Kidney (tissue), 14 donors: ENCODE measurements around the gene KRTAP17-1. TPM values are rescaled to one million over a fixed set of nuclear protein-coding genes. Genes with fewer than 3 reads are reported as not detected.

Experiments
- DNase-seq, 5 donors: peaks; one replicate each; pipeline ENCODE4 v3.0.0-alpha.2; 2013 to 2020
- FAIRE-seq: peaks from 2 replicates; lab custom pipeline; 2012; peaks lifted over from hg19 to GRCh38; lab: Jason Lieb, UNC
- H3K27ac ChIP-seq, 2 donors: one replicate each; pipeline ENCODE4 v1.7.0; 2013; ENCODE audit warnings: low read depth in 2 of 2, low read length in 2 of 2, inconsistent platforms in 1 of 2
- H3K27me3 ChIP-seq: one replicate; pipeline ENCODE4 v1.7.1; 2013; ENCODE audit warnings: low read length, inconsistent platforms; ENCODE audit not compliant: control insufficient read depth, insufficient read depth
- H3K36me3 ChIP-seq, 3 donors: one replicate each; pipeline versions ENCODE4 v1.7.0 to v1.7.1; 2013; ENCODE audit warnings: low read length in 3 of 3, control low read depth in 1 of 3, inconsistent platforms in 1 of 3; ENCODE audit not compliant: insufficient read depth in 3 of 3, control insufficient read depth in 2 of 3
- H3K4me1 ChIP-seq, 3 donors: one replicate each; pipeline versions ENCODE4 v1.7.0 to v1.7.1; 2013; ENCODE audit warnings: low read length in 3 of 3, inconsistent platforms in 1 of 3, low read depth in 1 of 3; ENCODE audit not compliant: control insufficient read depth in 2 of 3, insufficient read depth in 2 of 3
- H3K4me3 ChIP-seq, 3 donors: one replicate each; pipeline versions ENCODE4 v1.7.0 to v1.8.1; 2013; ENCODE audit warnings: low read length in 3 of 3, control low read depth in 1 of 3, inconsistent platforms in 1 of 3
- H3K9ac ChIP-seq, 3 donors: one replicate each; pipeline versions ENCODE4 v1.7.0 to v1.7.1; 2013; ENCODE audit warnings: low read length in 3 of 3, control low read depth in 1 of 3, inconsistent platforms in 1 of 3
- H3K9me3 ChIP-seq, 3 donors: one replicate each; pipeline versions ENCODE4 v1.7.0 to v1.7.1; 2013; ENCODE audit warnings: low read length in 3 of 3, control low read depth in 1 of 3, inconsistent platforms in 1 of 3; ENCODE audit not compliant: control insufficient read depth in 2 of 3, insufficient read depth in 1 of 3
- intact Hi-C: fragments of 100-400 bp; cut with DNase I; formaldehyde crosslinking; loops from one replicate; pipeline ENCODE4 v1.11.1; 2022
- polyA plus RNA-seq: library from polyadenylated mRNA; stranded (reverse); fragments of 350-450 nt; fragmentation: Illumina TruSeq; extraction: RNeasy Lipid Tissue Mini Kit (QIAGEN cat#74804); gene quantifications from one replicate; pipeline ENCODE4 v1.2.3, GENCODE V29; 2014; ENCODE audit warnings: low read depth, low replicate concordance; ENCODE audit not compliant: insufficient read depth
- total RNA-seq: library from RNA; stranded (reverse); fragmentation: NEBNext Ultra II Directional; extraction: Animal tissue kit (Norgen Biotek cat#: 25700); gene quantifications from one replicate; pipeline ENCODE4 v1.2.1, GENCODE V29; 2021
- TF ChIP-seq, protein P1 (sequence below): IDR thresholded peaks from 3 replicates; pipeline ENCODE4 v1.5.1; 2012; ENCODE audit warnings: mild to moderate bottlenecking, moderate library complexity, borderline replicate concordance; ENCODE audit not compliant: insufficient read depth; ENCODE audit errors: extremely low read depth
- donor health status: control.
- donor health status: control.
- donor health status: control.
- donor health status: control.
- donor health status: control.
- donor health status: DM: yes; HTN: yes; CAD: no.
- donor health status: Normal renal cell carcinoma (clear cell type).

KRTAP17-1 gene
- total and polyA plus RNA-seq, 2 donors from 2014 or later: not detected

DNA sequence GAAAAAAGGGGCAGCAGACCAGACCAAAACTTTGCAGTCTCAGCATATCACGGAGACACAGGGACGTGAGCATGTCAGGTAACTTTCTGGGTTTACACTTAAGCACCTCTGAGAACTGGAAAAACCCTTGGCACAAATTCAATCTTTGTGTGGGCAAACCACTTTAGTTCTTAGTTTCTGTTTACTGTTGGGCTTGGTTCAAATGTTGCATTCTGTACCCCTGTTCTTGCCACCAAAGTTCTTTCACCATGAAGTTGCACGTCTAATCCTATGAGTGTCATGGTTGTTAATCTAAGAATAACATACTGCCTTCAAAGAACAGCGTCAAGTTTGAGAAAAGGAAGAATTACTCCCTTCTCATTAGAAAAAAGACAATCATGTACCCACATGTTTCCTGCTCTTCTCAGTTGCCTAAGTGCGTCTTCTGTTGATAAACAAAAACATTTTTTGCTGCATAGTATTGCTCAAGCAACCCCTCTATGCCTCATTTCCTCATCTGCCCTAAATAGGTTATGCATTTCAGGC lies 23.5 kb upstream of the KRTAP17-1 start:
- H3K27me3 ChIP-seq: no peaks in the 10 kb centered on the region
- intact Hi-C loops: no loop called here
- TF ChIP-seq, protein P1, sequence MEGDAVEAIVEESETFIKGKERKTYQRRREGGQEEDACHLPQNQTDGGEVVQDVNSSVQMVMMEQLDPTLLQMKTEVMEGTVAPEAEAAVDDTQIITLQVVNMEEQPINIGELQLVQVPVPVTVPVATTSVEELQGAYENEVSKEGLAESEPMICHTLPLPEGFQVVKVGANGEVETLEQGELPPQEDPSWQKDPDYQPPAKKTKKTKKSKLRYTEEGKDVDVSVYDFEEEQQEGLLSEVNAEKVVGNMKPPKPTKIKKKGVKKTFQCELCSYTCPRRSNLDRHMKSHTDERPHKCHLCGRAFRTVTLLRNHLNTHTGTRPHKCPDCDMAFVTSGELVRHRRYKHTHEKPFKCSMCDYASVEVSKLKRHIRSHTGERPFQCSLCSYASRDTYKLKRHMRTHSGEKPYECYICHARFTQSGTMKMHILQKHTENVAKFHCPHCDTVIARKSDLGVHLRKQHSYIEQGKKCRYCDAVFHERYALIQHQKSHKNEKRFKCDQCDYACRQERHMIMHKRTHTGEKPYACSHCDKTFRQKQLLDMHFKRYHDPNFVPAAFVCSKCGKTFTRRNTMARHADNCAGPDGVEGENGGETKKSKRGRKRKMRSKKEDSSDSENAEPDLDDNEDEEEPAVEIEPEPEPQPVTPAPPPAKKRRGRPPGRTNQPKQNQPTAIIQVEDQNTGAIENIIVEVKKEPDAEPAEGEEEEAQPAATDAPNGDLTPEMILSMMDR: no peak
- H3K9ac ChIP-seq: no peak overlapping the region
- FAIRE-seq (no peak), DNase-seq (peak in 1 of 5 donors; percentile 37)
- no peaks in the 10 kb centered on the region for H3K36me3 ChIP-seq
- no peak overlapping the region for H3K27ac ChIP-seq
- no peaks in the 10 kb centered on the region for H3K9me3 ChIP-seq
- no peak overlapping the region for H3K4me3 ChIP-seq
- peaks cover 0 to 2% (median 2%) of the 10 kb centered on the region in 3 donors for H3K4me1 ChIP-seq

DNA sequence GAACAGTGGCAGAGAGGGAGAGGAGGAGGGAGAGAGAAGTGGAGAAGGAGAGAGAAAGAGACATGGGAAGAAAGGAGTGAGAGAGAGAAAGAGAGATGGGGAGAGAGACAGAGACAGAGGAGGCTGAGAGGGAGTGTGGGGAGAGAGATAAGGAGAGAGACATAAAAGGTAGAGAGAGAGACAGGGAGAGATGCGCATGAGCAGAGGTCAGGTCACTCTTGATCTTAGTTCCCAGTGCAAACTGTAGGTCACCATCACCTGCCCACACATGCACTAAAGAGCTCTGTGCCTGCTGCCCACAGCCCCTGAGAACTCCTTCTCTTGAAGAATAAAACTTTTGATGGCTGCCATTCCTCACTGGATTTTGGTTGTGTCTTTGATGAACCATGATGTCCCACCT lies 20.2 kb upstream of the KRTAP17-1 start:
- DNase-seq (no peak), FAIRE-seq (no peak)
- intact Hi-C loops: no loop called here
- no peak overlapping the region for H3K27ac ChIP-seq
- H3K36me3 ChIP-seq: no peaks in the 10 kb centered on the region
- H3K9ac ChIP-seq: no peak overlapping the region
- no peaks in the 10 kb centered on the region for H3K27me3 ChIP-seq
- H3K4me1 ChIP-seq: peaks cover 0 to 2% (median 0%) of the 10 kb centered on the region in 3 donors
- H3K4me3 ChIP-seq: no peak overlapping the region
- no peaks in the 10 kb centered on the region for H3K9me3 ChIP-seq
- TF ChIP-seq, protein P1: no peak

DNA sequence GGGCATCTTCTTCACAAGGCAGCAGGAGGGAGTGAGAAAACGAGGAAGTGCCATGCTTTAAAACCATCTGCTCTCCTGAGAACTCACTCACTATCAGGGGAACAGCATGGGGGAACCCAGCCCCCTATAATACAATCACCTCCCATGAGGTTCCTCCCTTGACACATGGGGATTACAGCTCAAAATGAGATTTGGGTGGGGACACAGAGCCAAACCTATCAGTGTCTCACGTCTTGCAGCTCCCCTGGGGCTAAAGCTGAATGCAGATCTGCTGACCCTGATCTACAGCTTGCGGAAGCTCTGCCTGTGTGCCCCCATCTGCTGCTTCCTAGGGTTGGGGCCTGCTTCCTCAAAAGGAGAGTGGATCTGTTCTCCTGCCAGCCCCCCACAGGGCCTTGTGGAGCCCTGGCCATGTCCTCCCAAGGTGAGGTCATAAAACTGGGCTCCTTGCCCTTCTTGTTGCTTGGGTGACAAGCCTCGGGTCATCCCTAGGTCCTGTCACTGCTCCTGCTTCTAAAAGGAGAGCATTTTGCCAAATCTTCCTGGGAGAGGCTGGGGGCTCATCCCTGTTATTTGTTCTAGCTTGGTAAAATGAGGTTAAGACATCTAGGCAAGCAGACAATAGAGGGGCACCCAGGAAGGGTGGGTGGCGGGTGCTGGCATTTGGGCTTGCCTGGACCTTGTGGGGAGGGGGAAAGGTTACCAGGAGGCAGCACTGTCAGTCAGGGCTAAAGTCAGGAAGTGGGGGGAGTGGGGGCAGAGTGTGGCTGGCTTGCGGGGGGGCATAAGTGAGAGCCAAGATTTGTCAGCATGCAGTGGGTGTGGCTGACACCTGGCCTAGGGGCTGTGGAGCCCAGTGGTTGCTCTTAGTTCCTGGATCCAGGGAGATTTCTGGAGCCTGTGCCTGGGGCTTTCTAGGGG lies 19.1 kb upstream of the KRTAP17-1 start:
- Histone ChIP-seq H3K27me3 (no peaks in the 10 kb centered on the region), H3K27ac (no peak overlapping the region), H3K9me3 (no peaks in the 10 kb centered on the region), H3K4me3 (no peak overlapping the region), H3K36me3 (no peaks in the 10 kb centered on the region), H3K4me1 (no peaks in the 10 kb centered on the region), H3K9ac (no peak overlapping the region)
- intact Hi-C loops: no loop called here
- FAIRE-seq (no peak), DNase-seq (no peak)
- TF ChIP-seq, protein P1: no peak
